HepG2 (cell line): ENCODE results near the gene DNAJA2. TPM values are rescaled to one million over a fixed set of nuclear protein-coding genes. Genes with fewer than 3 reads are reported as not detected.

ENCODE experiments used
- HIC2 ChIP-seq: sonication (generic); formaldehyde crosslinking; IDR thresholded peaks from 2 replicates; pipeline ENCODE4 v1.9.0; 2022; ENCODE audit warnings: low read depth, missing genetic modification reagents
- JUND ChIP-seq: sonication (generic); formaldehyde crosslinking; IDR thresholded peaks from 2 replicates; pipeline ENCODE4 v1.8.0; 2022; ENCODE audit warnings: mild to moderate bottlenecking, missing genetic modification reagents
- MAZ ChIP-seq, 2 experiments: sonication (generic) in 1 of 2; formaldehyde crosslinking in 1 of 2; IDR thresholded peaks; 2 replicates each; pipeline versions ENCODE4 v1.5.0 to v1.6.1; 2012 to 2020; ENCODE audit warnings: low read depth in 2 of 2, mild to moderate bottlenecking in 2 of 2, borderline replicate concordance in 1 of 2, improper control_type of control experiment in 1 of 2, low read length in 1 of 2, missing genetic modification reagents in 1 of 2, moderate library complexity in 1 of 2
- NFATC3 ChIP-seq: sonication (generic); formaldehyde crosslinking; IDR thresholded peaks from 2 replicates; pipeline ENCODE4 v1.5.1; 2020; ENCODE audit warnings: mild to moderate bottlenecking, missing genetic modification reagents
- PHF21A ChIP-seq: sonication (generic); formaldehyde crosslinking; IDR thresholded peaks from 2 replicates; pipeline ENCODE4 v1.5.0; 2020; ENCODE audit warnings: mild to moderate bottlenecking, missing genetic modification reagents
- POGZ ChIP-seq: sonication (generic); formaldehyde crosslinking; IDR thresholded peaks from 2 replicates; pipeline ENCODE4 v1.4.0; 2020; ENCODE audit warnings: mild to moderate bottlenecking, missing genetic modification reagents
- SETDB1 ChIP-seq: sonication (generic); formaldehyde crosslinking; IDR thresholded peaks from 2 replicates; pipeline ENCODE4 v1.5.1; 2020; ENCODE audit warnings: missing genetic modification reagents, mild to moderate bottlenecking, borderline replicate concordance
- SIX4 ChIP-seq: sonication (generic); formaldehyde crosslinking; IDR thresholded peaks from 2 replicates; pipeline ENCODE4 v1.4.0; 2020; ENCODE audit warnings: missing genetic modification reagents
- XBP1 ChIP-seq: sonication (generic); formaldehyde crosslinking; IDR thresholded peaks from 2 replicates; pipeline ENCODE4 v1.5.0; 2020; ENCODE audit warnings: missing genetic modification reagents
- ZFP62 ChIP-seq: sonication (generic); formaldehyde crosslinking; IDR thresholded peaks from 2 replicates; pipeline ENCODE4 v1.4.0; 2020; ENCODE audit warnings: missing genetic modification reagents
- ZNF362 ChIP-seq: sonication (generic); formaldehyde crosslinking; IDR thresholded peaks from 2 replicates; pipeline ENCODE4 v1.4.0; 2020; ENCODE audit warnings: missing genetic modification reagents, mild to moderate bottlenecking, borderline replicate concordance
- ZNF552 ChIP-seq: sonication (generic); formaldehyde crosslinking; IDR thresholded peaks from 2 replicates; pipeline ENCODE4 v1.9.0; 2022; ENCODE audit warnings: missing genetic modification reagents, mild to moderate bottlenecking, borderline replicate concordance
- ZNF766 ChIP-seq: sonication (generic); formaldehyde crosslinking; IDR thresholded peaks from 2 replicates; pipeline ENCODE4 v1.5.0; 2020; ENCODE audit warnings: missing genetic modification reagents, borderline replicate concordance
- ZNF775 ChIP-seq: sonication (generic); formaldehyde crosslinking; IDR thresholded peaks from 2 replicates; pipeline ENCODE4 v1.4.0; 2020; ENCODE audit warnings: missing genetic modification reagents, mild to moderate bottlenecking, moderate library complexity, borderline replicate concordance
- ZNF841 ChIP-seq: sonication (generic); formaldehyde crosslinking; IDR thresholded peaks from 2 replicates; pipeline ENCODE4 v1.8.1; 2023; ENCODE audit warnings: missing genetic modification reagents, borderline replicate concordance
- ZSCAN31 ChIP-seq: sonication (generic); formaldehyde crosslinking; IDR thresholded peaks from 2 replicates; pipeline ENCODE4 v1.5.0; 2020; ENCODE audit warnings: low read depth, mild to moderate bottlenecking, missing genetic modification reagents
- ZUFSP ChIP-seq: sonication (generic); formaldehyde crosslinking; IDR thresholded peaks from 2 replicates; pipeline ENCODE4 v1.9.0; 2021; ENCODE audit warnings: missing genetic modification reagents, mild to moderate bottlenecking, borderline replicate concordance
- polyA plus RNA-seq, 8 experiments: library from polyadenylated mRNA; depleted of rRNA in 3 of 8; stranded (reverse) in 7 of 8; unstranded in 1 of 8; fragments of >200 nt; fragmentation: Illumina TruSeq in 4 of 8; extraction: Trizol in 4 of 8; gene quantifications; 2 replicates each; pipeline versions ENCODE4 v1.2.1 to v1.2.3, GENCODE V29; 2011 to 2016; ENCODE audit warnings: low read depth in 4 of 8, missing spikeins in 1 of 8, mixed read lengths in 1 of 8; ENCODE audit not compliant: insufficient read depth in 1 of 8
- total RNA-seq, 5 experiments: library from RNA; depleted of rRNA; stranded (reverse); fragments of >200 nt; fragmentation: Illumina TruSeq; extraction: Trizol; gene quantifications; 2 replicates each; pipeline ENCODE4 v1.2.3, GENCODE V29; 2016; ENCODE audit warnings: low read depth in 1 of 5
- TF ChIP-seq, protein P1 (sequence below): sonication (generic); formaldehyde crosslinking; IDR thresholded peaks from 2 replicates; pipeline ENCODE4 v1.8.0; 2022; ENCODE audit warnings: missing genetic modification reagents, low read depth, mild to moderate bottlenecking, borderline replicate concordance
- TF ChIP-seq, protein P2 (sequence below): sonication (generic); formaldehyde crosslinking; IDR thresholded peaks from 2 replicates; pipeline ENCODE4 v1.5.0; 2020; ENCODE audit warnings: missing genetic modification reagents, mild to moderate bottlenecking, borderline replicate concordance
- TF ChIP-seq, protein P3 (sequence below): IDR thresholded peaks from 2 replicates; pipeline ENCODE4 v1.6.1; 2016; ENCODE audit warnings: missing compliant biosample characterization, missing genetic modification reagents, borderline replicate concordance

The DNAJA2 gene
- total and polyA plus RNA-seq, 2 of the 13 experiments (the other 11 are each of a cell fraction or from before 2014, with no cell fraction given) = 25.4 to 176 TPM

- TF ChIP-seq, protein P1, sequence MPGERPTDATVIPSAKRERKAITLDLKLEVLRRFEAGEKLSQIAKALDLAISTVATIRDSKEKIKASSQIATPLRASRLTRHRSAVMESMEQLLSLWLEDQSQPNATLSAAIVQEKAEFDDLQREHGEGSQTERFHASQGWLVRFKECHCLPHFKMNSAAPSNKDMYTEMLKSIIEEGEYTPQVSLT (CRISPR knock-in tag) = no peak
- no peak for TF ChIP-seq HIC2 (CRISPR knock-in tag)
- TF ChIP-seq ZFP62 (CRISPR knock-in tag) = no peak
- no peak for TF ChIP-seq MAZ (IDR thresholded peaks at IDR 0.05; ENCODE audit: borderline replicate concordance, low read depth, low read length)
- TF ChIP-seq MAZ (CRISPR knock-in tag; IDR thresholded peaks at IDR 0.05; ENCODE audit: low read depth) = no peak
- TF ChIP-seq, protein P2, sequence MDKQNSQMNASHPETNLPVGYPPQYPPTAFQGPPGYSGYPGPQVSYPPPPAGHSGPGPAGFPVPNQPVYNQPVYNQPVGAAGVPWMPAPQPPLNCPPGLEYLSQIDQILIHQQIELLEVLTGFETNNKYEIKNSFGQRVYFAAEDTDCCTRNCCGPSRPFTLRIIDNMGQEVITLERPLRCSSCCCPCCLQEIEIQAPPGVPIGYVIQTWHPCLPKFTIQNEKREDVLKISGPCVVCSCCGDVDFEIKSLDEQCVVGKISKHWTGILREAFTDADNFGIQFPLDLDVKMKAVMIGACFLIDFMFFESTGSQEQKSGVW = no peak
- no peak for TF ChIP-seq ZNF775 (CRISPR knock-in tag)
- peak; percentile 77; the same call in 1 of the 2 replicates for TF ChIP-seq SETDB1 (CRISPR knock-in tag)
- TF ChIP-seq SIX4 (CRISPR knock-in tag) = no peak
- no peak for TF ChIP-seq XBP1
- no peak; the same call in 1 of the 2 replicates for TF ChIP-seq ZNF552
- no peak for TF ChIP-seq ZNF766 (CRISPR knock-in tag)
- no peak for TF ChIP-seq ZNF841 (CRISPR knock-in tag)
- peak; percentile 33; the same call in 1 of the 2 replicates for TF ChIP-seq PHF21A (CRISPR knock-in tag)
- TF ChIP-seq ZUFSP (CRISPR knock-in tag) = no peak
- TF ChIP-seq NFATC3 (CRISPR knock-in tag) = no peak
- no peak for TF ChIP-seq JUND
- no peak for TF ChIP-seq ZNF362
- TF ChIP-seq ZSCAN31 (CRISPR knock-in tag) = no peak
- TF ChIP-seq, protein P3, sequence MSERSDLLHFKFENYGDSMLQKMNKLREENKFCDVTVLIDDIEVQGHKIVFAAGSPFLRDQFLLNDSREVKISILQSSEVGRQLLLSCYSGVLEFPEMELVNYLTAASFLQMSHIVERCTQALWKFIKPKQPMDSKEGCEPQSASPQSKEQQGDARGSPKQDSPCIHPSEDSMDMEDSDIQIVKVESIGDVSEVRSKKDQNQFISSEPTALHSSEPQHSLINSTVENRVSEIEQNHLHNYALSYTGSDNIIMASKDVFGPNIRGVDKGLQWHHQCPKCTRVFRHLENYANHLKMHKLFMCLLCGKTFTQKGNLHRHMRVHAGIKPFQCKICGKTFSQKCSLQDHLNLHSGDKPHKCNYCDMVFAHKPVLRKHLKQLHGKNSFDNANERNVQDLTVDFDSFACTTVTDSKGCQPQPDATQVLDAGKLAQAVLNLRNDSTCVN = no peak
- TF ChIP-seq POGZ (CRISPR knock-in tag) = 0 out of 2 replicates have a peak, but pooled peaks have one; percentile 31
Observed at GRCh38 chr16:46991729-46992704, 18.5 kb upstream of the DNAJA2 start (continued).
